RWPE1 (cell line): ENCODE measurements around the gene ARFGAP1.
"Not testable (repeated sequence)": the region's sequence is repeated elsewhere in the genome, so short reads cannot be mapped to it uniquely, and the experiment has no call there.

Source experiments
- CTCF ChIA-PET: fragments of 350-600 bp; sonication (Branson Sonifier 250); formaldehyde crosslinking; extraction: SDS; loops from one replicate; lab custom pipeline; 2021; lab: Yijun Ruan, JAX
- POLR2A ChIA-PET: fragments of 400-600 bp; formaldehyde crosslinking; extraction: SDS; loops from one replicate; lab custom pipeline; 2020; ENCODE audit warnings: antibody characterized with exemption; ENCODE audit not compliant: low non-redundant PET; lab: Yijun Ruan, JAX
- DNase-seq: peaks from one replicate; pipeline ENCODE4 v3.0.0; 2012; ENCODE audit warnings: low spot score
- H3K27ac ChIP-seq: fragments of 450-650 bp; 2 replicates; pipeline ENCODE4 v1.5.1; 2017
- CTCF ChIP-seq: fragments of 450-650 bp; conservative IDR thresholded peaks from 2 replicates; pipeline ENCODE4 v1.5.1; 2017; ENCODE audit warnings: low read depth, mild to moderate bottlenecking

Gene ARFGAP1

GRCh38 chr20:63305393-63305792 lies 32.8 kb downstream of the ARFGAP1 start:
- POLR2A ChIA-PET = no interaction called here

GRCh38 chr20:63305933-63306672 lies 33.5 kb downstream of the ARFGAP1 start:
- POLR2A ChIA-PET, H3K27ac ChIP-seq, DNase-seq: not testable (repeated sequence)
- CTCF ChIA-PET = interaction anchor here (6.1 kb wide), 1 partner anchor 73 kb away, joined by 178 read pairs; no protein-coding TSS in a partner anchor

More at GRCh38 chr20:63305393-63305792, 32.8 kb downstream of the ARFGAP1 start:
- H3K27ac ChIP-seq = no peak overlapping the region
- no peak for DNase-seq
- CTCF ChIA-PET = interaction anchor here (0.7 kb wide), 1 partner anchor 49 kb away, joined by 3 read pairs; no protein-coding TSS in a partner anchor
- no peak for TF ChIP-seq CTCF

- H3K27ac ChIP-seq = no peak overlapping the region
- TF ChIP-seq CTCF = no peak
- POLR2A ChIA-PET = no interaction called here
- CTCF ChIA-PET = interaction anchor here (0.8 to 6.1 kb wide), 4 partner anchors 16 to 85 kb away, joined by 3 to 178 read pairs (median 4); no protein-coding TSS in a partner anchor
- DNase-seq = no peak
Observed at GRCh38 chr20:63306673-63307537, 34.3 kb downstream of the ARFGAP1 start.

GRCh38 chr20:63307538-63308217 lies 35.1 kb downstream of the ARFGAP1 start:
- no peak overlapping the region for H3K27ac ChIP-seq
- no peak for TF ChIP-seq CTCF
- ChIA-PET POLR2A (no interaction called here), CTCF (interaction anchor here (0.6 to 6.1 kb wide), 10 partner anchors 8 to 90 kb away, joined by 3 to 178 read pairs (median 11); no protein-coding TSS in a partner anchor)
- DNase-seq = no peak

- no peak for TF ChIP-seq CTCF
- CTCF ChIA-PET = interaction anchor here (0.6 to 6.1 kb wide), 18 partner anchors 9 to 188 kb away, joined by 3 to 178 read pairs (median 6); no protein-coding TSS in a partner anchor
- no peak for DNase-seq
- H3K27ac ChIP-seq = no peak overlapping the region
- POLR2A ChIA-PET = no interaction called here
Observed at GRCh38 chr20:63308218-63308911, 35.8 kb downstream of the ARFGAP1 start.
